Memory B cell (primary cell): Measurements from ENCODE around the gene ARHGEF38.
"Not testable (repeated sequence)": the region's sequence is repeated elsewhere in the genome, so short reads cannot be mapped to it uniquely, and the experiment has no call there.

Source experiments
- ATAC-seq: fragments of 150-1000 bp; cut with Tn5 transposase; 2 replicates; pipeline ENCODE4 v1.10.0; 2021; ENCODE audit warnings: low read depth, mild to moderate bottlenecking, moderate library complexity
- DNase-seq, 2 donors: peaks; one replicate each; pipeline ENCODE4 v3.0.0; 2022; ENCODE audit warnings: low spot score in 2 of 2
- H3K27ac Mint-ChIP-seq: one replicate; pipeline ENCODE4 v1.8.0; 2022; ENCODE audit warnings: mild to moderate bottlenecking, moderate library complexity, mixed read lengths
- H3K27me3 Mint-ChIP-seq: one replicate; pipeline ENCODE4 v1.8.0; 2022; ENCODE audit warnings: mixed read lengths
- H3K36me3 Mint-ChIP-seq: one replicate; pipeline ENCODE4 v1.8.0; 2022; ENCODE audit warnings: mild to moderate bottlenecking, mixed read lengths
- H3K4me1 Mint-ChIP-seq: one replicate; pipeline ENCODE4 v1.8.0; 2022; ENCODE audit warnings: mixed read lengths
- H3K4me3 Mint-ChIP-seq: one replicate; pipeline ENCODE4 v1.8.0; 2022; ENCODE audit warnings: mild to moderate bottlenecking, moderate library complexity, mixed read lengths
- H3K9me3 Mint-ChIP-seq: one replicate; pipeline ENCODE4 v1.8.0; 2022; ENCODE audit warnings: mixed read lengths

ARHGEF38 gene

DNA sequence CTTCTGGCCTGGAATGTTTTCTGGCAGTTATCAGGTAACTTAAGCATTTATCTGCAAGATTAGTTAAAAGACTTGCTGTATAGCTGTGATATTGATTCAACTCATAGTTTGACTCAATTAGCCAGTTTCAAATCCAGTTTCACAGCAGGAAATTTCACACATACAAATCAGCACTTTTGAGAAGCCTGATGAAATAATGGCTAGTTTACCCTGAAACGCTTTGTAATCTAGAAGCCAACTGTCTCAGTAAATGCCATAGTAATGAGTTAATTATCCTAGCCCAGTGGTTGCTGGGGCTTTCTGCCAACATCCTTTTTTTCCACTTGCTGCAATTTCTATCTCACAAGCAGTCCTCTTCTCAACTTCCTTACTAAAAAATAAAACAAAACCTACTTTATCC lies 53.1 kb downstream of the ARHGEF38 start:
- DNase-seq (no peak), ATAC-seq (no peak)
- Mint-ChIP-seq H3K4me3 (no peak overlapping the region), H3K4me1 (no peaks in the 10 kb centered on the region), H3K9me3 (no peaks in the 10 kb centered on the region), H3K27me3 (no peaks in the 10 kb centered on the region), H3K27ac (no peak overlapping the region), H3K36me3 (no peaks in the 10 kb centered on the region)

DNA sequence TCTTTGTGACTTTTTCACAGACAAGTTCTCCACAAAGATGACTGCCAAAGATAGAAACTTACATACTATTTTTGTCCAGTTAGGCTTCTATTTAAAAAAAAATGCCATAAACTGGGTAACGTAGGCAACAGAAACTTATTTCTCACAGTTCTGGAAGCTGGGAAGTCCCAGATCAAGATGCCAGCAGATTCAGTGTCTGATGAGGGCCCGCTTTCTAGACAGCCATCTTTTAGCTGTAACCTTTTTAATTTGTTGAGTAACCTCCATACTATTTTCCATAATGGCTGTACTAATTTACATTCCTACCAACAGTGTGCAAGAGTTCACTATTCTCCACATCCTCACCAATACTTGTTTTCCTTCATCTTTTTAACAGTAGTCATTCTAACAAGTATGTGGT lies 55.5 kb downstream of the ARHGEF38 start:
- Mint-ChIP-seq H3K27me3 (no peaks in the 10 kb centered on the region), H3K9me3 (no peaks in the 10 kb centered on the region), H3K4me3 (no peak overlapping the region), H3K4me1 (no peaks in the 10 kb centered on the region), H3K27ac (no peak overlapping the region), H3K36me3 (no peaks in the 10 kb centered on the region)
- ATAC-seq (no peak), DNase-seq (no peak)

DNA sequence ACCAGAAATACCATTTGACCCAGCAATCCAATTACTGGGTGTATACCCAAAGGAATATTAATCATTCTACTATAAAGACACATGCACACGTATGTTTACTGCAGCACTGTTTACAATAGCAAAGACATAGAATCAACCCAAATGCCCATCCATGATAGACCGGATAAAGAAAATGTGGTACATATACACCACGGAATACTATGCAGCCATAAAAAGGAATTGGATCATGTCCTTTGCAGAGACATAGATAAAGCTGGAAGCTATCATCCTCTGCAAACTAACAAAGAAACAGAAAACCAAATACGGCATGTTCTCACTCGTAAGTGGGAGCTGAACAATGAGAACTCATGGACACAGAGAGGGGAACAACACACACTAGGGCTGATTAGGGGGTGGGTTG lies 57.4 kb downstream of the ARHGEF38 start:
- not testable (repeated sequence) for H3K36me3 Mint-ChIP-seq, H3K4me1 Mint-ChIP-seq, DNase-seq, H3K4me3 Mint-ChIP-seq, H3K27ac Mint-ChIP-seq, H3K9me3 Mint-ChIP-seq, ATAC-seq, H3K27me3 Mint-ChIP-seq

DNA sequence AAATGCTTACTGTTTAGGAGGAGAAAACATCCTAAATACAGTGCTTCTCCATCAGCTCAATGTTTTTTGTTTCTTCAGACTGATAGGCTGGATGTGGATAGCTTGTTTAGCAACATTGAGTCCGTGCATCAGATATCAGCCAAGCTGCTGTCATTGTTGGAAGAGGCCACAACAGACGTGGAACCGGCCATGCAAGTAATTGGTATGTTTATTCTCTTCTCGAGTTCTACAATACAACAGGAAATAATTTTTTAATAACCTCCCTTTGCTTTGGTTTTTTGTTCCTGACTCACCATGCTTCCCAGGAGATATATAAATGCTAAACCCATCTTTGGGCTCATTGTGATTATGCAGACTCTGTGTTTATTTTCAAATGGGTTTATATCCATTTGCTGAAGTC lies 60.9 kb downstream of the ARHGEF38 start:
- no peak overlapping the region for H3K27ac Mint-ChIP-seq
- H3K9me3 Mint-ChIP-seq, result no peaks in the 10 kb centered on the region
- no peak for ATAC-seq

DNA sequence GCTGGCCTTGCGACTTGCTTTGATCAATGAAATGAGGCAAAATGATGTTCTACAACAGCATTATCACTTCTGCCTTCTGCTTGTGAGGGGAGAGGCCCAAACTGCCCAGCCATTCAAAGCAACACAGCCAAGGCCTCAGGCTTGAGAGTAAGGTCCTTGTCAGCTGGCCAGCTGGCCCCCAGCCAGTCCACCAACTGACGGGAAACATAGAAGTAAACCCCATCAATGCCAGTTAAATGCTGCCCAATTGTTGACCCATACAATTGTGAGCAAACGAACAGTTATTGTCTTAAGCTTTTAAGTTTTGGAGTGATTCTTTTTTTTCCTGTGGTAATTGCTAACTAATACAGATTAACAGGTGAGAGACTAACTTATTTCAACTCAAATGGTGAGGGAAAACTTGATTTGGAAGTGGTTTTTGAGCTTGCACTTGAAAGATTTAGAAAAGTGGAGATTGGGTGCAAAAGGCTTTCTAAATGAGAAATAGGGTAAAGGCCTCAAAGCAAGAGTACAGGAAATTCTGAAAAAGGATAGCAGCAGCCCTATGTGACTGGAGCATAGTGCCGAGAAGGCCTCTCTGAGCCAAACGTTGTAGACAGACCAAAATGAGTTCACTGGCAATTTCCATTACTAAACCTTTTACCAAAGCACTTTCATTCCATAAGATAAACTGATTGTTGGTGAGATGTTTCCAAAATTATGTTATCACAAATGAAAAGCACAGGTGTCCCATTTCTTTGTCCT lies 66.9 kb downstream of the ARHGEF38 start:
- H3K27me3 Mint-ChIP-seq, result peaks cover 1% of the 10 kb centered on the region
- H3K27ac Mint-ChIP-seq, result no peak overlapping the region
- no peaks in the 10 kb centered on the region for H3K36me3 Mint-ChIP-seq
- H3K4me1 Mint-ChIP-seq, result no peaks in the 10 kb centered on the region
- no peak overlapping the region for H3K4me3 Mint-ChIP-seq
- DNase-seq (no peak), ATAC-seq (no peak)
- no peaks in the 10 kb centered on the region for H3K9me3 Mint-ChIP-seq

More for the DNA sequence above, 60.9 kb downstream of the ARHGEF38 start:
- Mint-ChIP-seq H3K4me1 (no peaks in the 10 kb centered on the region), H3K4me3 (no peak overlapping the region), H3K36me3 (no peaks in the 10 kb centered on the region), H3K27me3 (no peaks in the 10 kb centered on the region)
- no peak for DNase-seq

DNA sequence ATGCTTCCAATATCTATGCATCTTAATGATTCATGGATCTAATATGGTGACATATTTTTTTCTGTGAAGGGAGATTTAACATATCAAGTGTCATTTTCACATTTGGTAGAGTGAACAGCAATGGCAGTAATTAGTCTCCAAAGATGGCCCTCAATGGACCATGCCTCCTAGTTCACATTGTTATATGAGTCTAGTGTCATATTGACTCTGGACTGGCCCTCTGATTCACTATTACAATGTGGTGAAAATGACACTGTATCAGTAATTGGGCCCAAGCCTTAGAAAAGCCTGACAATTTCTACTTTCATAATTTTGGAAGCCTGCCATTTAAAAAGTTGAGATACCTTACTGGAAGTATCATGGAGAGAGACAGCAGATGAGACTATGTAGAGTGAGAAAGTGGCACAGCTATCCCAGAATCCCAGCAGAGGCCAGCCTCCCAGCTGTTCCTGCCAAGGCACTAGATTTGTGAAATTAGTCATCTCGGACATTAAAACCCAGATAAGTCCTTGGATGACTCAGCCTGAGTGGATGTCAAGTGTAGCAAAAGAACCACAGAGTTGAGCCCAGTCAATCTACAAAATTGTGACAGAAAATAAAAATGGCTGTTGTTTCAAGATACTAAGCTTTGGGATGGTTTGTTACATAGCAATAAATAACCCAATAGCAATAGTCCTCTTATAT lies 68.4 kb downstream of the ARHGEF38 start:
- DNase-seq, result no peak

DNA sequence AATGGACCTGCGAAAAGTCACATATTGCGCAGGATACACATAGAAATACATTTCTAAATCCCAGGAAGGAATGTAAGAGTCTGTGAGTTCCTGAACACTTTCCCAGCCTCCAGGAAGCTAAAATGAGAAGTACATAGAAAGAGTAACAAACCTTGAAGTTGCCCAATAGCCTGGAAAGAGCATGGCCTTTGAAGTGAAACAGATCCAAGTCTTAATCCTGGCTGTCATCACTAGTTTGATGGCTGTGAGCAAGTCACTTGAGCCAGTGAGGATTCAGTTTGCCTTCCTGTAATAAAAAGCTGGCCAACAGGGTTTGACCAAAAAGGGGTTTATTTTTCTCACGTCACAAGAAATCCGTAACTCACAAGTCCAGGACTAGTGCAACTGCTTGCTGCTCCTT lies 69.8 kb downstream of the ARHGEF38 start:
- Mint-ChIP-seq H3K27ac (no peak overlapping the region), H3K4me1 (peaks cover 2% of the 10 kb centered on the region)
- no peak for DNase-seq

More for the DNA sequence above, 68.4 kb downstream of the ARHGEF38 start:
- Mint-ChIP-seq H3K27me3 (peaks cover 2% of the 10 kb centered on the region), H3K4me3 (no peak overlapping the region), H3K4me1 (peaks cover 2% of the 10 kb centered on the region), H3K36me3 (no peaks in the 10 kb centered on the region), H3K27ac (no peak overlapping the region), H3K9me3 (no peaks in the 10 kb centered on the region)
- no peak for ATAC-seq

DNA sequence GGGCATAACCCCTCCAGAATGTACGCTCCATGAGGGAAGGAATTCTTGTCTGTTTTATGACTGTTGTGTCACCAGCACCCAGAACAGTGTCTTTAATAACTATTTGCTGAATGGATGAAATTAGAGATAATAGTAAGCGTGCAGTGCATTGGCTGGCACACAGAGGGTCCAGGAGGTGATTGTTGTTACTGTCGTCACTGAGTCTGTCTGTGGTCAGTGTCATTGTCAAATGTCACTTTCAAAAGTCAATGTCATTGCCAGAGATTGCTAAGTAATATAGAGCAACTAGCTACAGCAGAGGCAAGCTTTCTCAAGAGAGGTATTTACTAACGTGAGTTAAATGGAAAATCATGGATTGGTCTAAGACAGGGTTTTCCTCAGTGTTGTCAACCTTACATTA lies 70.7 kb downstream of the ARHGEF38 start:
- Mint-ChIP-seq H3K27ac (no peak overlapping the region), H3K4me1 (peaks cover 2% of the 10 kb centered on the region), H3K4me3 (no peak overlapping the region), H3K27me3 (peaks cover 6% of the 10 kb centered on the region), H3K36me3 (no peaks in the 10 kb centered on the region), H3K9me3 (no peaks in the 10 kb centered on the region)
- DNase-seq (no peak), ATAC-seq (no peak)

More for the DNA sequence above, 69.8 kb downstream of the ARHGEF38 start:
- no peak overlapping the region for H3K4me3 Mint-ChIP-seq
- H3K27me3 Mint-ChIP-seq, result peaks cover 6% of the 10 kb centered on the region
- ATAC-seq, result no peak
- H3K36me3 Mint-ChIP-seq, result no peaks in the 10 kb centered on the region
- no peaks in the 10 kb centered on the region for H3K9me3 Mint-ChIP-seq

DNA sequence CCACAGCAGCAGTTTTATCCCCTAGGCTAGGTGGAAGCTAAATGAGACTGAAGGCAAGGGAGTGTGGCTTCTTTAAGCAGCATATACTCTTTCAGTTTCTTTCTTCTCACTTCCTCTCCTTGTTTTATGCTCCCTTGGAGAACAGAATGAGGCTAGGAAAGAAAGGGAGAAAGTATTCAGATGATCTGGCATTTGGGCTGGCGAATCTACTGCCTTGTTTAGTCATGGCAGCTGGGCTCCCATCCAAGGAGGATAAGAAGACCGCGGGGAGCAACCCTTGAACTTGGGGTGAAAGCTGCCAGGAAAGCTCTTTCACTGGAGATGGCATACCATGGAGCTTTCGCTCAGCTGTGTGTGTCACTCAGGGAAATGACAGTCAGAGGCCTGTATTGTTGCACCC lies 72.1 kb downstream of the ARHGEF38 start:
- ATAC-seq, result no peak
- Mint-ChIP-seq H3K9me3 (no peaks in the 10 kb centered on the region), H3K4me3 (no peak overlapping the region), H3K27me3 (peaks cover 7% of the 10 kb centered on the region), H3K4me1 (peaks cover 2% of the 10 kb centered on the region), H3K27ac (no peak overlapping the region), H3K36me3 (no peaks in the 10 kb centered on the region)
- DNase-seq, result no peak

DNA sequence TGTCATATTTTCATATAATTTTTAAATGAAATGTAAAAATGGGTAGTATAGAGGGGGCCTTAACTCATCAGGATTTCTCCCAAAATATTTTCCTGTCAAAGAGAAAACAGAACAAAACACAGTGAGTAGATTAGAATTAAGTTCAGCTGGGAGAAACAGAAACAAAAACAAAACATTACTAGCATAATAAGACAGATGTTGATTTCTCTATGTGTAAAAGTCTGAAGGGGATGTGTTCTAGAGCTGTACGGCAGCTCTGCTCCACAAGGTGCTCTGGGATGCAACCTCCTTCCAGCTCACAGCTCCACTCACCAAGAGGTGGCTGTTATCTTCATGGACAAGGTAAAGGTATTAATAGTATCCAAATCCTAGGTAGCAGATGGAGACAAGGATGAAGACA lies 72.8 kb downstream of the ARHGEF38 start:
- H3K4me3 Mint-ChIP-seq, result no peak overlapping the region
- peaks cover 2% of the 10 kb centered on the region for H3K4me1 Mint-ChIP-seq
- peaks cover 7% of the 10 kb centered on the region for H3K27me3 Mint-ChIP-seq

DNA sequence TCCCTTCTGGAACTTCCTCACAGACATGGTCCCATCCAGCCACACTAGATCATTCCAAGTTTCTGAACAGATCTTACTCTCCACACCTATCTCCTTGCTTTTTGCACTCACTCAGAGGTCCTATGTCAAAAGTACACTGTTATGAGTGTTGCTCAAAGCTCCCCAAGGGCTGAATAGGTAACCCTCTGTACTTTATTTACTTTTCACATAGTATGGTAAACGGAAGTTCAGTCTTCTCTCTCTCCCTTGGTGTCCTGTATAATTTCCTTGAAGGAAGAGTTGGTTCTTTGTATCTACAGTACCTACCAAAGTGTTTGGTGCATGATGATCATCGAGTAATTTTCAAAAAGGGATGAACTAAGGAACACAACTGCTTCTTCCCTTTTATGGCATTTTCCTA lies 74.4 kb downstream of the ARHGEF38 start:
- ATAC-seq (no peak), DNase-seq (no peak)
- Mint-ChIP-seq H3K36me3 (no peaks in the 10 kb centered on the region), H3K27me3 (peaks cover 6% of the 10 kb centered on the region), H3K4me3 (no peak overlapping the region), H3K4me1 (peaks cover 2% of the 10 kb centered on the region), H3K27ac (no peak overlapping the region), H3K9me3 (no peaks in the 10 kb centered on the region)

More for the DNA sequence above, 72.8 kb downstream of the ARHGEF38 start:
- Mint-ChIP-seq H3K27ac (no peak overlapping the region), H3K36me3 (no peaks in the 10 kb centered on the region), H3K9me3 (no peaks in the 10 kb centered on the region)
- ATAC-seq, result no peak
- DNase-seq, result no peak

DNA sequence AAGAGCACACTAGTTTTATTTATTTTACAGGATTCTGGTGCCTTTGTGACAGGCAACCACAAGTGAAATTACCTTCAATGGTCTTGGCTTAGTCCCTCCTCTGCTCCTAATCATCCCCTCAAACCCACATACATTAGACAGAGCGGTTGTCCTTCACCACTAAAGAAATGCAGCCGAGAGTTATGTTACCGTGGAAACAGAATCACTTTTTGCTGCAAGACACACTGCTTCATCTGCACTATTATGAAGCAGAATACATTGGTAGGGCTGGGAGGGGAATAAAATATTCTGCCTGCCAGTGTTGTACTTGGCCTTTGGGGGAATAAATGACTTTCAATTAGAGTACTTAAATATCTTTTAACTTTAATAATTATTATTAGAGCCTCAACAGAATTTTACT lies 75.2 kb downstream of the ARHGEF38 start:
- ATAC-seq (no peak), DNase-seq (no peak)
- Mint-ChIP-seq H3K36me3 (no peaks in the 10 kb centered on the region), H3K27me3 (peaks cover 6% of the 10 kb centered on the region), H3K27ac (no peak overlapping the region), H3K4me1 (peaks cover 2% of the 10 kb centered on the region), H3K9me3 (no peaks in the 10 kb centered on the region), H3K4me3 (no peak overlapping the region)

DNA sequence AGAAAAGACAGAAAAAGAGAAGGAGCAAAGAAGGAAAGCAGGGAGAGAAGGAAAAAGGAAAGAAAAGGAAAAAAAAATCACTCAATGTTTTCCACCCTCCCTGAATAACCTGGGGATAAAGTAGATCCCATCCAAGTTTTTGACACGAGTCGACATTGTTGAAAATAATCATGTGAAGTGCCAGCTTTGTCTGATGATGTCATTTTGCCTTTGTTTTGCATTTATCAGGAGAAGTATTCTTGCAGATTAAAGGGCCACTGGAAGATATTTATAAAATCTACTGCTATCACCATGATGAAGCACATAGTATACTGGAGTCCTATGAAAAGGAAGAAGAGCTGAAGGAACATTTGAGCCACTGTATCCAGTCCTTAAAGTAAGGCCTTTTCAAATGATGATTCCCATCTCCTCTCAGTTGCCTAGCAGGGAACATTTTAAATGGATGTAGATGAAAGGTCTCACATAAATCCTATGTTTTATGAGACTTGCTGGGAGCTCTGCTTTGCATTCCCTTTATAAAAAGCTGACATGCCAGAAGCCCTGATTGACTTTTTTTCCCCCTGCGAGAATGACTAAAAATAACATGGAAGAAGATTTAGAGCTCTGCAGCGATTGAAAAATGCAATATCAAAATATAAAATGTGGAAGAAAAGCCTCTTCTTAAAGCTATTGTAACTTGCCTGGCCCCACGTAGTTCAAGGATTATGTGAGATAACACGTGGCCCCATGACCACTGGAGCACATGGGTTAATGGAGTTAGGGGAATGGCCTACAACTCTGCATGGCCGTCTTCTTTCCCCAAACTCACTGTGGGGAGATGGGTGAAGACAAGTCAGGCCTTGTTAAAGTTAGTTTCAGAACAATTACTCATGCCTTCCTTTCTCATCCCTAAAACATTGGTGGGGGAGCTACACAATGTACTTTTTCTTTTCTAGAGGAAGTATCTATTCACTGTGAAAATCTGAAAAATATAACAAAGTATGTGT lies 78.5 kb downstream of the ARHGEF38 start:
- no peak for DNase-seq
- peaks cover 7% of the 10 kb centered on the region for H3K4me1 Mint-ChIP-seq

More for the DNA sequence above, 78.5 kb downstream of the ARHGEF38 start:
- Mint-ChIP-seq H3K36me3 (no peaks in the 10 kb centered on the region), H3K27me3 (peaks cover 4% of the 10 kb centered on the region), H3K27ac (no peak overlapping the region), H3K4me3 (no peak overlapping the region), H3K9me3 (no peaks in the 10 kb centered on the region)
- no peak for ATAC-seq
